Activated B cell treated with CpG ODN at 0.5 μM for 24 hours (primary cell): ENCODE results near the gene CIB1. TPM values are rescaled to one million over a fixed set of nuclear protein-coding genes. Genes with fewer than 3 reads are reported as not detected.
A peak's percentile ranks its signal among the peaks of the same experiment; 100 is the strongest.

ENCODE experiments used
- ATAC-seq: fragments of 200-7000 bp; cut with Tn5 transposase; one replicate; pipeline ENCODE4 v1.10.0; 2021; ENCODE audit warnings: low read depth, mild to moderate bottlenecking, moderate library complexity
- CTCF ChIA-PET: fragments of 350-600 bp; sonication (Branson Sonifier 250); formaldehyde crosslinking; loops from one replicate; lab custom pipeline; 2021; ENCODE audit warnings: antibody characterized with exemption; lab: Charles Lee
- POLR2A ChIA-PET: fragments of 350-600 bp; sonication (Branson Sonifier 250); formaldehyde crosslinking; loops from one replicate; lab custom pipeline; 2021; ENCODE audit warnings: antibody characterized with exemption; lab: Charles Lee
- DNase-seq: peaks from one replicate; pipeline ENCODE4 v3.0.0; 2022
- H3K27ac Mint-ChIP-seq: one replicate; pipeline ENCODE4 v1.8.0; 2020; ENCODE audit warnings: mixed read lengths
- H3K27me3 Mint-ChIP-seq: one replicate; pipeline ENCODE4 v1.8.0; 2021; ENCODE audit warnings: mixed read lengths
- H3K36me3 Mint-ChIP-seq: one replicate; pipeline ENCODE4 v1.8.0; 2021; ENCODE audit warnings: low read depth, mixed read lengths
- H3K4me1 Mint-ChIP-seq: one replicate; pipeline ENCODE4 v1.8.0; 2021; ENCODE audit warnings: mixed read lengths
- H3K4me3 Mint-ChIP-seq: one replicate; pipeline ENCODE4 v1.8.0; 2020; ENCODE audit warnings: mild to moderate bottlenecking, mixed read lengths
- H3K9me3 Mint-ChIP-seq: one replicate; pipeline ENCODE4 v1.8.0; 2020; ENCODE audit warnings: mixed read lengths
- CTCF ChIP-seq: fragments of 200-600 bp; IDR thresholded peaks from one replicate; pipeline ENCODE4 v1.8.0; 2022; ENCODE audit warnings: antibody characterized with exemption, mild to moderate bottlenecking
- intact Hi-C: fragments of 100-400 bp; cut with micrococcal nuclease; formaldehyde crosslinking; loops from one replicate; pipeline ENCODE4 v1.15.1; 2024
- total RNA-seq: library from RNA; stranded (reverse); gene quantifications from 2 replicates; pipeline ENCODE4 v1.2.3, GENCODE V29; 2022

CIB1 gene
- total RNA-seq, 1 donor from 2014 or later = 96.6 TPM

- DNase-seq = no peak
- peak overlapping the region; percentile 97 for H3K27ac Mint-ChIP-seq
- ATAC-seq = no peak
- no peaks in the 10 kb centered on the region for H3K9me3 Mint-ChIP-seq
- H3K36me3 Mint-ChIP-seq = peaks cover 59% of the 10 kb centered on the region
- ChIA-PET POLR2A (interaction anchor here (1.7 to 4.9 kb wide), 5 partner anchors 16 to 39 kb away, joined by 6 to 63 read pairs (median 44); partner anchors contain the start of genes NGRN and SEMA4B), CTCF (interaction anchor here (0.9 to 2.1 kb wide), 2 partner anchors 16 to 36 kb away, joined by 3 to 6 read pairs; partner anchors contain the start of gene NGRN)
- H3K4me3 Mint-ChIP-seq = peak overlapping the region; percentile 24
- intact Hi-C loops = loop anchor here (5.0 kb wide), 5 partner anchors 128 to 702 kb away; partner anchors contain the start of genes BLM, HDDC3, IDH2 and PEX11A
- H3K27me3 Mint-ChIP-seq = no peaks in the 10 kb centered on the region
- peaks cover 49% of the 10 kb centered on the region for H3K4me1 Mint-ChIP-seq
- no peak for TF ChIP-seq CTCF
These were observed 3.7 kb downstream of the CIB1 start for GRCh38 chr15:90230071-90230494.

DNA sequence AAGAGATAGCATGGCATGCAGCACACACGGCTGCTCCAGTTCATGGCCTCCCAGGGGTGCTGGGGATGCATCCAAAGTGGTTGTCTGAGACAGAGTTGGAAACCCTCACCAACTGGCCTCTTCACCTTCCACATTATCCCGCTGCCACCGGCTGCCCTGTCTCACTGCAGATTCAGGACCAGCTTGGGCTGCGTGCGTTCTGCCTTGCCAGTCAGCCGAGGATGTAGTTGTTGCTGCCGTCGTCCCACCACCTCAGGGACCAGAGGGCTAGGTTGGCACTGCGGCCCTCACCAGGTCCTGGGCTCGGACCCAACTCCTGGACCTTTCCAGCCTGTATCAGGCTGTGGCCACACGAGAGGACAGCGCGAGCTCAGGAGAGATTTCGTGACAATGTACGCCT, 4.8 kb downstream of the CIB1 start:
- H3K36me3 Mint-ChIP-seq = peaks cover 69% of the 10 kb centered on the region
- intact Hi-C loops = no loop called here
- no peak overlapping the region for H3K4me3 Mint-ChIP-seq
- CTCF ChIA-PET = interaction anchor here (0.5 kb wide), 1 partner anchor 665 kb away, joined by 4 read pairs; no protein-coding TSS in a partner anchor
- no peaks in the 10 kb centered on the region for H3K9me3 Mint-ChIP-seq
- DNase-seq (no peak), ATAC-seq (no peak)
- POLR2A ChIA-PET = no interaction called here
- peak overlapping the region; percentile 53 for H3K27ac Mint-ChIP-seq
- peaks cover 40% of the 10 kb centered on the region for H3K4me1 Mint-ChIP-seq
- TF ChIP-seq CTCF = no peak
- no peaks in the 10 kb centered on the region for H3K27me3 Mint-ChIP-seq

DNA sequence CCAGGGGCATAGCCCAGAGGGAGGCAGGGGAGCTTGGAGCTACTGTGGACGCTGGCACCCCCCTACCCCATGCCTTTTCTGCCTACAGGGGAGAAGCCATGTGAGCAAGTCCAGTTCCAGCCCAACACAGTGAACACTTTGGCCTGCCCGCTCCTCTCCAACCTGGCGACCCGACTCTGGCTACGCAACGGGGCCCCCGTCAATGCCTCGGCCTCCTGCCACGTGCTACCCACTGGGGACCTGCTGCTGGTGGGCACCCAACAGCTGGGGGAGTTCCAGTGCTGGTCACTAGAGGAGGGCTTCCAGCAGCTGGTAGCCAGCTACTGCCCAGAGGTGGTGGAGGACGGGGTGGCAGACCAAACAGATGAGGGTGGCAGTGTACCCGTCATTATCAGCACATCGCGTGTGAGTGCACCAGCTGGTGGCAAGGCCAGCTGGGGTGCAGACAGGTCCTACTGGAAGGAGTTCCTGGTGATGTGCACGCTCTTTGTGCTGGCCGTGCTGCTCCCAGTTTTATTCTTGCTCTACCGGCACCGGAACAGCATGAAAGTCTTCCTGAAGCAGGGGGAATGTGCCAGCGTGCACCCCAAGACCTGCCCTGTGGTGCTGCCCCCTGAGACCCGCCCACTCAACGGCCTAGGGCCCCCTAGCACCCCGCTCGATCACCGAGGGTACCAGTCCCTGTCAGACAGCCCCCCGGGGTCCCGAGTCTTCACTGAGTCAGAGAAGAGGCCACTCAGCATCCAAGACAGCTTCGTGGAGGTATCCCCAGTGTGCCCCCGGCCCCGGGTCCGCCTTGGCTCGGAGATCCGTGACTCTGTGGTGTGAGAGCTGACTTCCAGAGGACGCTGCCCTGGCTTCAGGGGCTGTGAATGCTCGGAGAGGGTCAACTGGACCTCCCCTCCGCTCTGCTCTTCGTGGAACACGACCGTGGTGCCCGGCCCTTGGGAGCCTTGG, 5.6 kb downstream of the CIB1 start:
- Mint-ChIP-seq H3K27ac (no peak overlapping the region), H3K36me3 (peaks cover 77% of the 10 kb centered on the region), H3K4me3 (no peak overlapping the region), H3K4me1 (peaks cover 39% of the 10 kb centered on the region), H3K27me3 (no peaks in the 10 kb centered on the region), H3K9me3 (no peaks in the 10 kb centered on the region)
- intact Hi-C loops = no loop called here
- no peak for TF ChIP-seq CTCF
- DNase-seq (no peak), ATAC-seq (no peak)
- POLR2A ChIA-PET = interaction anchor here (0.6 to 1.1 kb wide), 2 partner anchors 31 to 158 kb away, joined by 3 read pairs; no protein-coding TSS in a partner anchor
- CTCF ChIA-PET = interaction anchor here (0.5 to 0.9 kb wide), 2 partner anchors 10 to 664 kb away, joined by 4 read pairs; no protein-coding TSS in a partner anchor

- CTCF ChIA-PET = interaction anchor here (0.9 kb wide), 1 partner anchor 9 kb away, joined by 4 read pairs; no protein-coding TSS in a partner anchor
- H3K27ac Mint-ChIP-seq = no peak overlapping the region
- no peak for ATAC-seq
These were observed 6.4 kb downstream of the CIB1 start for GRCh38 chr15:90227336-90227735.

More at GRCh38 chr15:90227336-90227735, 6.4 kb downstream of the CIB1 start:
- H3K4me3 Mint-ChIP-seq = no peak overlapping the region
- peaks cover 32% of the 10 kb centered on the region for H3K4me1 Mint-ChIP-seq
- POLR2A ChIA-PET = no interaction called here
- H3K27me3 Mint-ChIP-seq = no peaks in the 10 kb centered on the region
- DNase-seq = no peak
- TF ChIP-seq CTCF = no peak
- no peaks in the 10 kb centered on the region for H3K9me3 Mint-ChIP-seq
- intact Hi-C loops = no loop called here
- peaks cover 84% of the 10 kb centered on the region for H3K36me3 Mint-ChIP-seq
